HL-60/S4 treated with retinoic acid at 250 ng/mL for 4 days and 3 days (cell line): ENCODE data around the gene TTF1.
"Not testable (repeated sequence)": the region's sequence is repeated elsewhere in the genome, so short reads cannot be mapped to it uniquely, and the experiment has no call there.

Experiments used
- in situ Hi-C: fragments of 300-500 bp; cut with MboI; formaldehyde crosslinking; loops from 2 replicates; pipeline ENCODE4 v1.7.0; 2022; ENCODE audit warnings: low sequenced_read_pairs

TTF1 gene

GRCh38 chr9:132413926-132414325 lies 7.3 kb upstream of the TTF1 start:
- in situ Hi-C loops = loop anchor here (10.0 kb wide), 1 partner anchor 161 kb away; no protein-coding TSS in a partner anchor

GRCh38 chr9:132412089-132412488 lies 5.4 kb upstream of the TTF1 start:
- in situ Hi-C loops = loop anchor here (10.0 kb wide), 1 partner anchor 163 kb away; no protein-coding TSS in a partner anchor

- in situ Hi-C loops = loop anchor here (10.0 kb wide), 1 partner anchor 164 kb away; no protein-coding TSS in a partner anchor
These were observed 4.5 kb upstream of the TTF1 start for GRCh38 chr9:132411091-132411508.

GRCh38 chr9:132410642-132411041 lies 4.0 kb upstream of the TTF1 start:
- in situ Hi-C loops = loop anchor here (10.0 kb wide), 1 partner anchor 164 kb away; no protein-coding TSS in a partner anchor

- in situ Hi-C loops = loop anchor here (10.0 kb wide), 1 partner anchor 165 kb away; no protein-coding TSS in a partner anchor
These were observed 3.3 kb upstream of the TTF1 start, which contains the start of gene CFAP77 for GRCh38 chr9:132409828-132410528. Gene CFAP77, plus strand, starts transcription at chr9:132410211. Its CDS starts 61 bp downstream, at chr9:132410272.

- in situ Hi-C loops = no loop called here
These were observed 1.9 kb upstream of the TTF1 start for GRCh38 chr9:132408521-132408920.

GRCh38 chr9:132407196-132407595 lies 556 bp upstream of the TTF1 start:
- in situ Hi-C loops = no loop called here

GRCh38 chr9:132404228-132404881 lies 2.3 kb downstream of the TTF1 start:
- in situ Hi-C loops = no loop called here

GRCh38 chr9:132401824-132402223 lies 4.8 kb downstream of the TTF1 start:
- in situ Hi-C loops = no loop called here

- in situ Hi-C loops = no loop called here
These were observed 11.1 kb downstream of the TTF1 start for GRCh38 chr9:132395560-132395959.

GRCh38 chr9:132391449-132391848 lies 15.2 kb downstream of the TTF1 start:
- in situ Hi-C loops = no loop called here

GRCh38 chr9:132390966-132391365 lies 15.7 kb downstream of the TTF1 start:
- in situ Hi-C loops = no loop called here

GRCh38 chr9:132387133-132387532 lies 19.5 kb downstream of the TTF1 start:
- in situ Hi-C loops = no loop called here

GRCh38 chr9:132384376-132384775 lies 22.3 kb downstream of the TTF1 start:
- in situ Hi-C loops = no loop called here

- in situ Hi-C loops = no loop called here
These were observed 23.2 kb downstream of the TTF1 start for GRCh38 chr9:132383462-132383883.

GRCh38 chr9:132381966-132382541 lies 24.6 kb downstream of the TTF1 start:
- in situ Hi-C loops = no loop called here

GRCh38 chr9:132378416-132378815 lies 28.2 kb downstream of the TTF1 start:
- in situ Hi-C loops = not testable (repeated sequence)

- in situ Hi-C loops = not testable (repeated sequence)
These were observed 28.9 kb downstream of the TTF1 start for GRCh38 chr9:132377769-132378168.

GRCh38 chr9:132372177-132373095 lies 34.2 kb downstream of the TTF1 start:
- in situ Hi-C loops = no loop called here

- in situ Hi-C loops = no loop called here
These were observed 36.0 kb downstream of the TTF1 start for GRCh38 chr9:132370592-132370991.

GRCh38 chr9:132369421-132369820 lies 37.2 kb downstream of the TTF1 start:
- in situ Hi-C loops = no loop called here
